ENCODE results near the gene STRADB.
"Not testable (repeated sequence)": the region's sequence is repeated elsewhere in the genome, so short reads cannot be mapped to it uniquely, and the experiment has no call there.

The STRADB gene

DNA sequence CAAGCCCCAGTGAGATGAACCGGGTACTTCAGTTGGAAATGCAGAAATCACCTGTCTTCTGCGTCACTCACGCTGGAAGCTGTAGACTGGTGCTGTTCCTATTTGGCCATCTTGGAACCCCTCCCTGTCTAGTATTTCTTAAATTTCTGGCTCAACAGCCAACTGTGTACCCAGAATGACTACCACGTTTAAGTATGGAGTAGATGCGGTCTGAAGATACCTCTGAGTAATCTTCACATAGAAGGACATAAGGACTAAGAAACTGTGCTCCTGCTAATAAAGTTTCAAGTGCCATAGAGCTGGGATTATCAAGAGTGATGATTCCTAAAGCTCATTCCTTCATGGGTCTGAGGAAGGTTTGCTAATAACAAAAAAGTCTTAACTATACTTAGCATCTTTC, 20.7 kb upstream of the STRADB start:
- no peak for DNase-seq

DNA sequence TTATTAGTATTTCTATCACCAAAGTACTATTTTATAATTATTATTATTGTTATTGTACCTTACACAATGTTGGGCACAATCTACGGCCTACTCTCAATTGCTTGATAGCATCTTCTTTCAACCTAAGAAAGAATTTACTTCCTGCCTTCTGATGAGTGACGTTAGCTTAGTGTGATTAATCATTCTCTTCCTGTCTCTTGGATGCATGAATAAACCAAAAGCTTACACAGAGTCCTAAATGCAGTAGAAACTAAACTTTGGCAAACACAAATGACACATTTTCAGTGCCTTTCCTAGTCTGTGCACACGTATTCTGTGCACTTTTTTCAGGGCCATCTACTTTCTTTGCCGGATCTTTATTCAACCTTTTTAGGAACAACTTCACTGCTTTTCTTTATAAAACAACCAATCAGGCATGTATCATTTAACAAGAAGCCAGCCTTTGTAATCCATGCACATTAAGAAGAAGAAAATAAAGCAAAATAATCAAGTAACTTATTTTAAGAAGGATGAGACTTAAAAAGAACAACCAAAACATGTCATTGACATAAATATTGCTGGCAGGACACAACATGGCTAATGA, 19.4 kb upstream of the STRADB start:
- no peak for DNase-seq

DNA sequence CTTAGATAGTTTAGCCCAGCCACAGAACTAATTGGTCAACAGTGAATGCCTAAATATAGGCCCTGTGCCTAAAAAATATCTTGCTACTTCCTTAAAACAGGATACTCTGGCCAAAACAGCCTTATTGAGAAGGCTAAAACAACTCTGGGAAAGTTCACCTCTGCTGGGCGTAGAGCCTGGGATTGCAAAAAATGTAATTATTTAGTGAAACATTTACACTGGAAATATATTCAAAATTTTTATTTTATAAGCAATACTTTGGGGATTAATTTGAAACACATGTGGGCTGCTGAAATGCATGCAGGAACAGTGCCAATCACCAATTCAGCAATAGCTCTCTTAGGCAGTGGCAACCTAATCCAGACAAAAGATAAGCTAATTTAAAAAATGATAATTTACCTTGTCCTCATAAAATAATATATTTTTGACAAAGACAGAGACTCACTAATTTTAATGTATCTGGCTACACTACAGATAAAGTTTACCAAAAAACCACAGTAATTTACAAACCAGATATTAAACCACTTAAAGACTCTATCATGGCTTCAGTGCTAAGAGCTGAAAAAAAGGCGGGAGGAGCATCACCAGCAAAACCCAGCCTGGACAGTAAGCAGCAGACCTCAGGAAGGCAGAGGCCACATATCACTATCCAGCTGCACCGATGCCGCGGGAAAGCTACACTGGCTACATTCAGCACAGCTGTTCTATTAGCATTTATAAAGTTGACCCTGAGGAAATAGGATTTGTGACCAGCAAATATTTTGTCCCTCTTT, 18.7 kb upstream of the STRADB start:
- DNase-seq, result no peak

DNA sequence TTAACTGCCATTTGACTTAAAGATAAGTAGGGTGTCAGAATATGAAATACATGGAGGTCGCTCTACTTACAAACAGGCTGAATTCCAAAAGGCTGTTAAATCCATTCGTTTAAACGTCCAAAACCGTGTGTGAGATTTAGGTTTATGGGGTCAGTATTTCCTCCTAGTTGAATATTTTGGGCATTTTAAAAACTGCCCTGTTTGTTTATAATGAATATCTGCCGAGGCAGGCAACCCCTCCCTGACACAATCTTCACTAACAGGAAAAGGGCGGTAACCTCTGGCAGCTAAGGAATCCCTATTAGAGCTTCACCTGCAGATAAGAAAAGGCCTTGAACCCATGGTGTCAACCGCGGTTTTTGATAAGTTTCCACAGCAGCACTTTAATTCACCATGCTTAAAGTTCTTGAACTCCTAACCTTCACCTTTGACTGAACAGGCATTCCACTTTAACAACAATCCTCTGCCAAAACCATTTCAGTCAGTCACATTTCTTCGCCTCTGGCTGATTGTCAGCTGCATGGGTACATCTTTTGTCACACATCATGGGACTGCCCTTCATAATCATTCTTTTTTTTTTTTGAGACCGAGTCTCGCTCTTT, 18.0 kb upstream of the STRADB start:
- DNase-seq, result no peak

DNA sequence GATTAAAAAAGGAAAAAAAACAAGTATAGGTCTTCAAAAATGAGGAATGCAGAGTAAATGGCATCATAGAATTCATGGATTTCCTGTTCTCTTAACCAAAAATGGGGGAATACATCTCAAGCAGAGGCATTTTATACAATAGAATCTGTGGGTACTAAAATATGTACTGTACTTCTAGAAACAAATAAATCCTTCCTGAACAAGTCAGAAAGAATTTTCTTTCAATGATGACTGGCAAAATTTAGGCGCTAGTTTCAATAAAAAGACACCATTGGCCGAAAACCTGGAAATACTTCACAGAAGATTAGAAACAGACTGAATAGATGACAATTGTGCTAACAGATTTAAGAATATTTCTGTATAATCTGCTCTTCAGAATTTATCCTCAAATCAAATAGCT, 15.4 kb upstream of the STRADB start:
- no peak for DNase-seq

DNA sequence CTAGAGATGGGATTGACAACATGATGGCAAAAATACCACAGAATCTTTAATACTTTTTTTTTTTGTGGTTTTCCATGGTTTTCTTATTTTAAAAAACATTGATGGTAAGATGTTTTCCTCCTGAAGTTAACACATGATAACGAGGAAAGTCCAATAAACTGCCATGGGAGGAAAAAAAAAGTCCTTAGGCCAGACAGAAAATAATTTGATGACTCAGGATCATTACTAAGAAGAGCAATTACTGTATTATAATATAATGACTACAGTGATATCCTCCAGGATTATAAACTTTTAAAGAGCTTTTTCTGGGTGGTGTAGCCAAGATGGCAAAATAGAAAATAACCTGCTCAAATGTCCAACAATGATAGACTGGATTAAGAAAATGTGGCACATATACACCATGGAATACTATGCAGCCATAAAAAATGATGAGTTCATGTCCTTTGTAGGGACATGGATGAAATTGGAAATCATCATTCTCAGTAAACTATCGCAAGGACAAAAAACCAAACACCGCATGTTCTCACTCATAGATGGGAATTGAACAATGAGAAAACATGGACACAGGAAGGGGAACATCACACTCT, 12.1 kb upstream of the STRADB start:
- DNase-seq, result not testable (repeated sequence)

DNA sequence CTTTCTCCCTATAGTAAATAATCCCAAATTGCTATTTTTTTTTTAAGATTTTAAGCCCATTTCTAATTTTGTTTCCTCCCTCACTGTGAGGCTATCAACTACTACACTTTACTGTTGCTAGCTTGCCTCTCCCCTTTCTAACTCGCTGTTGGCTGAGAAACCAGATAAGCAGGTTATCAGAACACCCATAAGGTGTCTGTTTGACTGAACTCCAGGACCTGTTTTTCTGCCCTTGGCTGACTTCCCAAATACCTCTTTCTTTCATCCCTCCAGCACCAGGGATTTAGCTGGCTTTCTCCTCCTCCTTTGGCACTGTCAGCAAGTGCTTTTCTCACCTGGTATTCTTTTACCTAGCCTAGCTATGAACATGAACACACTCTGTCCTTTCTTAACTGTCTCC, 11.4 kb upstream of the STRADB start:
- peak; percentile 3 for DNase-seq

DNA sequence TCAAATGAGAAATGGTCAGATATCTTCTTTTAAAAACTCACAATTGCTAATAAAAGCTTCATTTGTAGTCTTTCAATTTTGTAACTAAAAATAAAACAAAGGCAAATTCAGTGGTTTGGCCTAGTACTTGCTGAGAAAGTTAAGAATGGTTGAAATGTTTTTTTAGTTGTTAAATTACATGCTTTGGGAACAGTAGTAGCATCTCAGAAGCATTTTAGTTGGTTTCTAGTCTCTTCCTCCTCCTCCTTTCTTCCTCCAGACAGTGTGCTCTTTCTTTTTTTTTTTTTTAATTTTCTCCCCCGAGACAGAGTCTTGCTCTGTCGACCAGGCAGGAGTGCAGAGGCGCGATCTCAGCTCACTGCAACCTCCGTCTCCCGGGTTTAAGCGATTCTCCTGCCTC, 10.1 kb upstream of the STRADB start:
- DNase-seq, result no peak

DNA sequence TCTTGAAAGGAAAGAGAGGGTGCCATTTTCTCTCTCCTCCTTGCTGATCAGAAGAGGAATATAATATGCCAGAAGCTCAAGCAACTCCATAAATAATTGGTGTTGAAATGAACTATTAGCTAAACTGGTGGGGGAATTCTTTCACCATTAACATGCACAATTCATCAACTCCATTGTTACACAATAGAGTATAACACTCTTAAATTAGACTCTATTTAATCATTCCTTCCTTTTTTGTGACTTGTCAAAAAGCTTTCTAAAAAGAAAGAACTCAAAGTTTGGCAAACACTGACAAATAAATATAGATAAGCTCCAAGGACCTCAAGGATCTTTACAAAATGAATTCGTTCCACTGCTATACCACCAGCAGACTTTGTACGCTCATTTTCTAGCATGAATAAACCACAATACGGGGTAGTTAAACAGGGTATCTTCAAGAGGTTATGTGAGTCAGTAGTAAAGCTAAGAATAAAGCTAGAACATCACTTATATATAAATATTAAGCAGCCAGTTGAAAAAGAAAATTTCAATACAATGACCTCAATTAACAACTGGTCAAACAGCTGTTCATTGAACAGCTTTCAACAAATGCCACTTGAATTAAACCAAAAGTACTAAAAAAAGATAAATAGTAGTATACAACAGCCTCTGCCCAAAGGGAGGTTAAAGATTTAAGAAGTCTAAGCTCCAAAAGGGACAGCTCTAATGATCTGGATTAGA, 6.6 kb upstream of the STRADB start:
- no peak for DNase-seq

DNA sequence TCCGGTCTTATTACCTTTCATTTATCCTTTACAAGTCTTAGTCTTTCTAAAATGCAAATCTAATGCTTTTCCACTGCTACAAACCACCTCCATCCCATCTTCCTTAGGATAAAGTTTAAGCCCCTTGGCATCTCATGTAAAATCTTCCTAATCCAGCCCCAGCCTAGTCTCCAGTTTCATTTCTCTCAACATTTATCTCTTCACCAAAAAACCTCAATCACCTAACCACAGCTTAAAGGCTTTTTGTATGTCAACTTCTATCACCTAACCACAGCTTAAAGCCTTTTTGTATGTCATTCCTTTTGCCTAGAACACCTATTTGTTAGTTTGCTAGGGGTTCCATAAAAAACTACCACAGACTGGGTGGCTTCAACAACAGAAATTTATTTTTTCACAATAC, 4.5 kb upstream of the STRADB start:
- no peak for DNase-seq

DNA sequence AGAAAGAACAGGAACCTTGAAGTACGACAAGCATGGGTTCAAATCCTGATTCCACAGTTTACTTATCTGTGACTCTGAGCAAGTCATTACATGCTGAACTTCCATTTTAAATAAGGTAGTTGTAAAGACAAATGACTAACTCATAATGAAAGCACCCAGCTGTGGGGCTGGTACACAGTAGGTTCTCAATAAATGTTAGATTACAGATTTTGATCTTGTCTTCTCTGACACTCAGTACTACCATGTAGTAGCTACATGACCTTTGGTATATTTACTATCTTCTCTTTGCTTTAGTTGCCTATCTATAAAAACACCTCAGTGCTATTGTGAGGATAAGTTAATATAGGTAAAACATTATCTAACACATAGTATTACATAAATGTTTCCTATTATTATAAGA, 3.5 kb upstream of the STRADB start:
- no peak for DNase-seq

DNA sequence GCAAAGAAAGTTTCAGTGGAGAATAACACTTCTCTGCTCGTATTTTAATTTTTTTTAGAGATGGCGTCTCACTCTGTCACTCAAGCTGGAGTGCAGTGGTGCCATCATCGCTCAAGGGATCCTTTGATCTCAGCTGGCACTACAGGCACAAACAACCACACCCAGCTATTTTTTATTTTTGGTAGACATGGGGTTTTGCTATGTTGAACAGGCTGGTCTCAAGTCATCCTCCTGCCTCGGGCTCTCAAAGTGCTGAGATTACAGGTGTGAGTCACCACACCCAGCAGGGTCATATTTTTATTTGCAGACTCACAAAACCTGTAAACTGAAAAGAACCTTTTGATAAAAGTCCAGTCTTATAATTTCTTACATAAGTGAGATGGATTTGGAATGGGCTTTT, 2.8 kb upstream of the STRADB start:
- no peak for DNase-seq

DNA sequence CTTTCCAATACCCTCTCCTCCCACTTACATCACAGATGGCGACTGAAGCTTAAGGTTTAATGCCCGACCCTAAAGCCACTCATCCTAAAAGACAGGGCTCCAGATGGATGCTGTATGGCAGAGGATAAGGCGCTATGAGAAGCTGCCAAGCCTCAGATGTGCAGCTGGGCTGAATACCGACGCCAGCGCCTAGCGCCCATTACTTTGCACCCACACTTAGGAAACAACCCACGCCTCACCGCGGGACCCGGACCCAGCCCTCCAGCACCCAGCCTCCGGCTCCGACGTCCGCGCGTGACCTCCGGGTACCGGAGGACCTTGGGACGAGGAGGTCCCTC, 617 bp upstream of the STRADB start:
- DNase-seq, result peak; percentile 25

DNA sequence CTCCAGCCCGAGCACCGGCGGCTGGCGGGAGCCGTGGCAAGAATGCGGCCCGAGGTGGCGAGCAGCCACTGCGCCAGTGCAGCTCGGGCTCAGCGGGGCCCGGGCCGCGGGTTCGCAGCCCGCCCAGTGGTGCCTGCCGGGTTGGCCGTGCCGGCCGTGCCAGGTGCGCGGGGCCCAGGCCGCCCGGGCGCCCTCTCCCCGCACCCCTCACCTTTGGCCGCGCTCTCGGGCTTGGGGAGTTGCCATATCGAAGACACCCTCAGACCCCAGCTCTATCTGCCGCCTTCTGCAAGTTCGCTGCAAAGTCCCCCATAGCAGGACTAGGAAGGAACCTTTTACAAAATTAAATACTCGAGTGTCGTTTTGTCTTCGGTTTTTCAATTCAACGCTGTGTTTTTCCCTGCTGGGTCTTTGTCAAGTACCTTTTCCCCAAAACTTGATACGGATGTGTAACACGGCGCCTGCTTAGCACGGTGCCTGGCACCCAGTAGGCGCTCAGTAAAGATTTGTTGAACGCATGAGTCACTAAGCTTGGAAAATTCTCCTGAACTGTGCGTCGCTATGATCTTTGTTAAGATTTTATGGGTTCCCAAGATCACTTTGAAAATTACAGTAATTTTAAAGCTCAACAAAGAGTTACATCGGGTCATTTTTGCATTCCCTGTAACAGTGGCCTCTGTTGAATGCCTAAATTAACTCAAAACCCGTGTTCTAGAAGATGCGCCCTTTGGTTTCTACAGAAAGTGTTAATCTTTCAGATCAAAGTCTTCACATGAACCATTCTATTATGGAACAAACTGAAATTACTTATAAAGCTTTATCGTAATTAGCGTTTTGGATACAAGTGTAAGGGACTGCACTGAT, 750 bp downstream of the STRADB start:
- DNase-seq, result no peak

DNA sequence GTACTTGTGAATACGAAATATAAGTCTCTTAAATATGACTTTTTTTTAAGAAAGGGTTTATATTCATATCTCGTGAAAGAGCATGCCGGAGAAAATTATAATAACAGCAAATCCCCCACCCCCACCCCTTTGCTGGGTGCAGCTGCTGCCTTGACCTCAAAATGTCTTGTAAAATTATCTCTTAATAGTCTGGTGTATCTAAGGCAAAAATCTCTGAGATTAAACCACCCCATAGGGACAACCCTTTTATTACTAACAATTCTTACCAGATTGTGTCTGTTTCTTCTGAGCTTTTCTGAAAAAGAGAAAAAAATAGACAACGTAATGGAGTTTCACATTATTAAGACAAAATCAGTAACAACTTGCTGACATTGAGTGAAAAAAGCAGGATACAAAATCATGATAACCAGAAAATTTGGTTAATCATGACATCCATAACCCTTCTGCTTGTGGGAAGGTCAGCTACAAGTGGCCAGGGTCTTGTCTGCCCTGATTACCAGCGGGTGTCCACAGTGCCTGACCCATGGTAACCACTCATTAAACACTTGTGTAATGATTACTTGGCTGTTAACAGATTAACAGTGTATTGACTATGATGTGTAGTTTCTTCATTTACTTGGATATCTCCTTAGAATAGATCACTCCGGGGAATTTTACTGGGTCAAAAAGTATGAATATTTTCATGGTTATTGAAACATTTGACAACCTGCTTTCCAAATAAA, 1.5 kb downstream of the STRADB start:
- no peak for DNase-seq

DNA sequence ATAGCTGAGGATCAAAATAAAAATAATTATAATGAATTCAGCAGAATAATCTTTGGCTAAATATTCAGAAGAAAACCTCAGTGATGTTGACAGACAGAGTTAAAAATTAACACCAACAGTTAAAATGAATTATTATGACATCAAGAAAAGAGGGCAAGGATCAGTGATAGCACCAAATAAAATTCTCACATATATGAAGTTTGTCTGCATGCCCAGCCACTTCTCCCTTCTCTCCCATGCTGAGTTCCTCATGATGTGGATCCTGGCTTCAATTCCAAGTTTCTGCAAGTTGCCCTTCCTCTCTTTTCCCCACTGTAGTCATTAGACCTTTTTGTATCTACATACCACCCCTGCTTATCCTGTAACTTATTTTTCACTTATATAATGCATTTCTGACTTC, 6.8 kb downstream of the STRADB start:
- DNase-seq, result no peak

DNA sequence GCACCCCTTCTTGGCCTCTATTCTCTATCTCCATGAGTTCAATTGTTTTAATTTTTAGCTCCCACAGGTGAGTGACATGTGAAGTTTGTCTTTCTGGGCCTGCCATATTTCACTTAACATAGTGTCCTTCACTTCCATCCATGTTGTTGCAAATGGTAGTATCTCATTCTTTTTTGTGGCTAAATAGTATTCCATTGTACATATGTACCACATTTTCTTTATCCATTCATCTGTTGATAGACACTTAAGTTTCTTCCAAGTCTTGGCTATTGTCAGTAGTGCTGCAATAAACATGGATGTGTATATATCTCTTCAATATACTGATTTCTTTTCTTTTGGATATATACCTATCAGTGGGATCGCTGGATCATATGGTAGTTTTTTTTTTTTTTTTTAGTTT, 9.0 kb downstream of the STRADB start:
- no peak for DNase-seq

DNA sequence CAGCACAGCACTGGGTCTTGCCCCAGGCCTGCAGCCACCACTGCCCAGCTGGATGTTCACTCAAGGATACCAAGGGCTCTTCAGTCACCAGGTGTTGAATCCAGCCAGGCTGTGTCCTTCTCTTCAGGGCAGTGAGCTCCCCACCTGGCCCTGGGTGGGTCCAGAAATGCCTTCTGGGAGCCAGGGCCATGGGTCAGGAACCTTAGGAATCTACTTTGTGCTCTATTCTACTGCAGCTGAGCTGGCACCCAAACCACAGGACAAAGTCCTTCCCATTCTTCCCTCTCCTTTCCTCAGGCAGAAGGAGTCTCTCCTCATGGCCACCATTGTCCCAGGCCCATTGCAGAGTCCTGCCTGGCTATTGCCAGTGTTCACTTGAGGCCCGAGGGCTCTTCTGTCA, 13.0 kb downstream of the STRADB start:
- no peak for DNase-seq

DNA sequence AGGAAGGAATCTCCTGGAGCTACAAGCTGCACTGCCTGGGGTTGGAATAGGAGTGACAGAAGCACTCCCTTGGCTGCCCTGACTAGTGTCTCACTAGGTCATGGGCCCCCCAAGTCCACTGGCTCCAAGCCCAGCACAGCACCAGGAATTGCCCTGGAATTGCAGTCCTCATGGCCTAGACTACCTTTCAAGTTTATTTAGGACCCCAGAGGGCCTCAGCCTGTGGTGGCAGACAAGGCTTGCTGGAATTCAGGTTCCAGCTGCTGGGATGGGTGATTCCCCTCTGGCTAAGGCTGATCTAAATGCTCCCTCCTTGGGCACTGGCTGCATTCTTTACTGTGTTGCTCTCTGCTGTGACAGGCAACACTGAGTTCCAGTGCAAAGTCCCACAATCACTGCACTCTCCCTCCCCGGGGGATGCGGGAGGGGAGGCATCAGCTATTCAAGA, 14.0 kb downstream of the STRADB start:
- no peak for DNase-seq

DNA sequence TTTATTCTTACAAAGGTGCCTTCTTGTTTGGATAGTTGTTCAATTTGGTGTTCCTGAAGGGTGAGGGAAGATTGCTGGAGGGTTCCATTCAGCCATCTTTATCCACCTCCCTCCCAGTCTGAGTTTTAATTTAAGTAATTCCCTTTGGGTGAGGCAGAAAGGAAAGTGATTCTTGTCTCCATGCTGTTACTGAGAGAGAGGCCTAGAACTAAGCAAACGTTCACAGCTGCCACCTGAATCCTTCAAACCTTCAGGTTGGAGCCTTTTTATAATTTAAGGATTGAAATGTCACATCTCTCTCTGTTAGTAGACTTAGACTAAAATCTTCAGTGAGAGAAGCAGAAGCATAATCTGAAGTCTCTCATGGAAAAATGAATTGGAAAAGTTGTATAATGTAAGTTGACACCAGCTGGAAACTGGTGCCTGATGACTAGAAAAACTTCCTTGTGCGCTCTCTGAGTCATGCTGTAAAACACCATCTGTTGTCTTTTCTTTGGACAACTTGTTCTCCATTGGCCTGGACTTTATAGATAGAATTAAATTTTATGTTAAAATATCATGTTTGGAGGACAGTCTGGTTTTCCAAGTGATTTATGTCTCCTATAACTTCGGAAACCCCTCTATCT, 14.6 kb downstream of the STRADB start:
- no peak for DNase-seq

DNA sequence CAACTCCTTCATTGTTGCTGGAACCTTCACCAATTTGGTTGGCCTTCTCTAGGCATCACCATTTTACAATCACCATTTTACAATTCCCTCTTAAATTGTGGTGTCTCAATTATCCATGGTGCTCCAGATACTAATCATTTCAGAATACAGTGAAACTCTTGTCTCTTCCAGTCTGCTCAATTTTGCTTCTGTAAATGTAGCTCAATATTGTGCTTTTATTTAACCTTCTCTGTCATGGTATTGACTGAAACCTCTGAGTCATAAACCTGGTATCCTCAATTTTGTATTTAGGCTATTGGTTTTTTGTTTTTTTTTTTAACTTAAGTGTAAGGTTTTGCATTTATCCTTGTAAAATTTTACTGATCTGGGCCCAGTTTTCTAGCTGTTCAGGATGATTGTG, 16.1 kb downstream of the STRADB start:
- DNase-seq, result no peak

Measured in COR-L47 (cell line).